LNCaP clone FGC (cell line): Measurements from ENCODE around the gene SORL1.

Experiments
- DNase-seq: peaks from one replicate; pipeline ENCODE4 v3.0.0-alpha.2; 2011; ENCODE audit warnings: low read depth
- H3K4me3 ChIP-seq: 2 replicates; pipeline ENCODE4 v1.5.1; 2011; ENCODE audit warnings: mild to moderate bottlenecking, low read depth, low read length, control low read depth
- TF ChIP-seq, protein P1 (sequence below): IDR thresholded peaks from 2 replicates; pipeline ENCODE4 v1.5.1; 2012; ENCODE audit warnings: mild to moderate bottlenecking; ENCODE audit not compliant: control insufficient read depth, insufficient read depth; ENCODE audit errors: extremely low read depth

The SORL1 gene

GRCh38 chr11:121458551-121458950 lies 6.4 kb downstream of the SORL1 start:
- TF ChIP-seq, protein P1, sequence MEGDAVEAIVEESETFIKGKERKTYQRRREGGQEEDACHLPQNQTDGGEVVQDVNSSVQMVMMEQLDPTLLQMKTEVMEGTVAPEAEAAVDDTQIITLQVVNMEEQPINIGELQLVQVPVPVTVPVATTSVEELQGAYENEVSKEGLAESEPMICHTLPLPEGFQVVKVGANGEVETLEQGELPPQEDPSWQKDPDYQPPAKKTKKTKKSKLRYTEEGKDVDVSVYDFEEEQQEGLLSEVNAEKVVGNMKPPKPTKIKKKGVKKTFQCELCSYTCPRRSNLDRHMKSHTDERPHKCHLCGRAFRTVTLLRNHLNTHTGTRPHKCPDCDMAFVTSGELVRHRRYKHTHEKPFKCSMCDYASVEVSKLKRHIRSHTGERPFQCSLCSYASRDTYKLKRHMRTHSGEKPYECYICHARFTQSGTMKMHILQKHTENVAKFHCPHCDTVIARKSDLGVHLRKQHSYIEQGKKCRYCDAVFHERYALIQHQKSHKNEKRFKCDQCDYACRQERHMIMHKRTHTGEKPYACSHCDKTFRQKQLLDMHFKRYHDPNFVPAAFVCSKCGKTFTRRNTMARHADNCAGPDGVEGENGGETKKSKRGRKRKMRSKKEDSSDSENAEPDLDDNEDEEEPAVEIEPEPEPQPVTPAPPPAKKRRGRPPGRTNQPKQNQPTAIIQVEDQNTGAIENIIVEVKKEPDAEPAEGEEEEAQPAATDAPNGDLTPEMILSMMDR: no peak
- no peak overlapping the region for H3K4me3 ChIP-seq
- DNase-seq: no peak

- TF ChIP-seq, protein P1: no peak
- DNase-seq: no peak
- no peak overlapping the region for H3K4me3 ChIP-seq
Observed at GRCh38 chr11:121459413-121460017, 7.4 kb downstream of the SORL1 start.

DNA sequence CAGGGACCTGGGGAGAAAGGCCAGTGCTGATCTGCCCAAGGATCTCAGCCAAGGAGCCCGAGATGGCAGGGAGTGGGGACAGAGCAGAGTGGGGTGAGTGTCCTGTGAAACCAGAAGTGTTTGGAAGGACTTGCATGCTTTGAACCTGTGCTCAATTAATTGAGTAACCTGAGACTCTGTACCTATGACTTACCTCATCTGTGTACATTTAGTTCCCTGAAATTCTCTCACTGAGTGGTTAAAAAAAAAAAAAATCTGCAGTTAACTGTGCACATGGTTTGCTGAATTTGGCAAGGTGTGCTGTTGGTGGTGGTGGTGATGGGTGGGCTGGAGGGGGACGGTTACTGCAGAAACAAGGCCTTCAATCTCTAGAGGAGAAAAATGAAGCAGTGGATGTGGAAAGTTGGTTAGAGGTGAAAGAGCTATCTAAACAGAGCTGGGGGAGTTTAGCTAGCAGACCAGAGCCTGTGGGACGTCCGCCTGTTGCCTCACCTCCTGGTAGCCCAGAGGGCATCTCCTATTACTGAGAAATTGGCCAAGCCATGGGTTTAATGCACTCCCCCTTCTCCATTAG lies 8.9 kb downstream of the SORL1 start:
- H3K4me3 ChIP-seq: no peak overlapping the region
- DNase-seq: peak; percentile 52
- TF ChIP-seq, protein P1: no peak

- TF ChIP-seq, protein P1: no peak
- no peak for DNase-seq
- no peak overlapping the region for H3K4me3 ChIP-seq
Observed at GRCh38 chr11:121461843-121462242, 9.7 kb downstream of the SORL1 start.

DNA sequence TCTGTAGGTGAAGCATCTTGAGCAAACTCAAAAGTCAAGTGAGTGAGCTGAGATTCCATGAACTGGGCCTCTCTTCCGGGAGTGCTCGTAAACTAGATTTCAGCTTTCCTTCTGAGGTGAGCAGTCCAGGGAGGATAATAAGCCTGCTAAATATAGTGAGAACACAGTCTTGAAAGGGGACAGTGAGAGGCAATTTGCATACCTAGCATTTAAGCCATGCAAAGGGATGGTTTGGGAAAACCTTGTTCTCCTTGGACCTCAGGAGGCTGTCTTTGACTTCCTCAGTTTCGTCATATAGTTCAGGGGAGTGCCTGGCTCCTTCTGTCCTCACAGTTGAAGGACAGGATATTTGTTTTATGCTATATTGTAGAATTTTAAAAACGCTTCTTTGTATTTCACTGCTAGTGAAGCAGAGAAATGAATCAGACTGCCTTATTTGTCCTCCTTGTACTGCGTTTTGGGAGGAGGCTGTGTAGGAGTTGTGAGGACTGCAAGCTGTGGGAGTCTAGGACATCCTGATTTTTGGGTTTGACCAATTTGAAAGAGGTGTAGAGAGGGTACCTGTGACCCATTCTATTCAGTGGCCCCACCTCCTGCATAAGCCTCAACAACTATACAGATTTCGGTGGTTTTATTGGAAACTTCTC lies 11.7 kb downstream of the SORL1 start:
- TF ChIP-seq, protein P1: no peak
- no peak for DNase-seq
- H3K4me3 ChIP-seq: no peak overlapping the region

DNA sequence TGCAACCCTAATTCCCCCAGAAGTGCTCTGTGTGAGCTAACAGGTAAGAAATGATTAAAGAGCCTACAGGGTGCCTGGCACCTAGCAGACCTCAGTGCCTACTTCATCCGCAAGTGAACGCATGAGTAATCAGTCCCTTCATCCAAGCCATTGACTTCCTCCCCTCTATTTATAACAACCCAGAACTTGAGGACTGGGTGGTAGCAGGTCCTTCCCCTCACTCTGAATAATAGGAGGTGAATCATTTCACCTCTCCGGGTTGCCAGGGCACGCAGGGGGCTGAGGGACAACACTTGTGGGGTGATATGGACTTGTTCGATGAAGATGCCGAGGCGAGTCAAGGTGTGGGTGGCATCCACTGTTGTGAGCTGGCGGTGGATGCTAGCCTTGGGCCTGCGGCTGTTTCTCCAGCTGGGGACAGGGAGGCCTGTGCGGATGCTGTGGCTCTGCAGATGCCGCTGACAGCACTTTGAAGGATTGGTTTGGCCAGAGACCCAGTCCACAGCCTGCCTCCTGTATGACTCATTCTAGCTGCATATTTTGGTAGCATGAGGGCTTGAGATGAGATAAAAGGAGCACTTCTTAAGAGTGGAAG lies 12.3 kb downstream of the SORL1 start:
- DNase-seq: no peak
- no peak overlapping the region for H3K4me3 ChIP-seq
- TF ChIP-seq, protein P1: no peak
